ENCODE results near the gene DUOXA2.

DNA sequence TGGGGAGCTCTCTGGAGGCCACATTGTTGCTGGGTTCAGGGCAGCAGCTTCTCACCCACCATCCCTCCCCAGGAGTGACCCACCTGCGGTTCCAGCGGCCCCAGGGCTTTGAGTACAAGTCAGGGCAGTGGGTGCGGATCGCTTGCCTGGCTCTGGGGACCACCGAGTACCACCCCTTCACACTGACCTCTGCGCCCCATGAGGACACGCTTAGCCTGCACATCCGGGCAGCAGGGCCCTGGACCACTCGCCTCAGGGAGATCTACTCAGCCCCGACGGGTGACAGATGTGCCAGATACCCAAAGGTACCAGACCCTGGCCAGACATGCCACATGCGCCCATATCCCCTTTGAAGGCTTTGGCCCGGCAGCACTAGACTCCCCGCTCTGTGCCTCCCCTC, 47.5 kb downstream of the DUOXA2 start:
- TF ChIP-seq CREB1 (IDR thresholded peaks at IDR 0.05; ENCODE audit: low read depth) (no peak), ZBTB7A (IDR thresholded peaks at IDR 0.05; ENCODE audit: low read depth) (no peak), TCF12 (IDR thresholded peaks at IDR 0.05; ENCODE audit: low read depth) (no peak), FOXM1 (IDR thresholded peaks at IDR 0.05; ENCODE audit: borderline replicate concordance, low read depth) (no peak), RAD21 (IDR thresholded peaks at IDR 0.05; ENCODE audit: low read depth) (no peak), TAF1 (IDR thresholded peaks at IDR 0.05; ENCODE audit: low read depth) (no peak), EP300 (IDR thresholded peaks at IDR 0.05; ENCODE audit: borderline replicate concordance) (no peak), YY1 (IDR thresholded peaks at IDR 0.05; ENCODE audit: low read depth) (no peak), NFIC (IDR thresholded peaks at IDR 0.05) (no peak), CEBPB (IDR thresholded peaks at IDR 0.05) (no peak), TEAD4 (IDR thresholded peaks at IDR 0.05) (no peak)
- TF ChIP-seq, protein P1, sequence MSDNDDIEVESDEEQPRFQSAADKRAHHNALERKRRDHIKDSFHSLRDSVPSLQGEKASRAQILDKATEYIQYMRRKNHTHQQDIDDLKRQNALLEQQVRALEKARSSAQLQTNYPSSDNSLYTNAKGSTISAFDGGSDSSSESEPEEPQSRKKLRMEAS (IDR thresholded peaks at IDR 0.05), result no peak
- TF ChIP-seq, protein P2, sequence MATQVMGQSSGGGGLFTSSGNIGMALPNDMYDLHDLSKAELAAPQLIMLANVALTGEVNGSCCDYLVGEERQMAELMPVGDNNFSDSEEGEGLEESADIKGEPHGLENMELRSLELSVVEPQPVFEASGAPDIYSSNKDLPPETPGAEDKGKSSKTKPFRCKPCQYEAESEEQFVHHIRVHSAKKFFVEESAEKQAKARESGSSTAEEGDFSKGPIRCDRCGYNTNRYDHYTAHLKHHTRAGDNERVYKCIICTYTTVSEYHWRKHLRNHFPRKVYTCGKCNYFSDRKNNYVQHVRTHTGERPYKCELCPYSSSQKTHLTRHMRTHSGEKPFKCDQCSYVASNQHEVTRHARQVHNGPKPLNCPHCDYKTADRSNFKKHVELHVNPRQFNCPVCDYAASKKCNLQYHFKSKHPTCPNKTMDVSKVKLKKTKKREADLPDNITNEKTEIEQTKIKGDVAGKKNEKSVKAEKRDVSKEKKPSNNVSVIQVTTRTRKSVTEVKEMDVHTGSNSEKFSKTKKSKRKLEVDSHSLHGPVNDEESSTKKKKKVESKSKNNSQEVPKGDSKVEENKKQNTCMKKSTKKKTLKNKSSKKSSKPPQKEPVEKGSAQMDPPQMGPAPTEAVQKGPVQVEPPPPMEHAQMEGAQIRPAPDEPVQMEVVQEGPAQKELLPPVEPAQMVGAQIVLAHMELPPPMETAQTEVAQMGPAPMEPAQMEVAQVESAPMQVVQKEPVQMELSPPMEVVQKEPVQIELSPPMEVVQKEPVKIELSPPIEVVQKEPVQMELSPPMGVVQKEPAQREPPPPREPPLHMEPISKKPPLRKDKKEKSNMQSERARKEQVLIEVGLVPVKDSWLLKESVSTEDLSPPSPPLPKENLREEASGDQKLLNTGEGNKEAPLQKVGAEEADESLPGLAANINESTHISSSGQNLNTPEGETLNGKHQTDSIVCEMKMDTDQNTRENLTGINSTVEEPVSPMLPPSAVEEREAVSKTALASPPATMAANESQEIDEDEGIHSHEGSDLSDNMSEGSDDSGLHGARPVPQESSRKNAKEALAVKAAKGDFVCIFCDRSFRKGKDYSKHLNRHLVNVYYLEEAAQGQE (IDR thresholded peaks at IDR 0.05; ENCODE audit: low read depth), result no peak
- TF ChIP-seq, protein P3, sequence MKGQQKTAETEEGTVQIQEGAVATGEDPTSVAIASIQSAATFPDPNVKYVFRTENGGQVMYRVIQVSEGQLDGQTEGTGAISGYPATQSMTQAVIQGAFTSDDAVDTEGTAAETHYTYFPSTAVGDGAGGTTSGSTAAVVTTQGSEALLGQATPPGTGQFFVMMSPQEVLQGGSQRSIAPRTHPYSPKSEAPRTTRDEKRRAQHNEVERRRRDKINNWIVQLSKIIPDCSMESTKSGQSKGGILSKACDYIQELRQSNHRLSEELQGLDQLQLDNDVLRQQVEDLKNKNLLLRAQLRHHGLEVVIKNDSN (IDR thresholded peaks at IDR 0.05), result no peak
